Left ventricle myocardium inferior (tissue), 1 donor: ENCODE data around the gene CERS4. TPM values are rescaled to one million over a fixed set of nuclear protein-coding genes. Genes with fewer than 3 reads are reported as not detected.
A peak's percentile ranks its signal among the peaks of the same experiment; 100 is the strongest.
"Not testable (repeated sequence)": the region's sequence is repeated elsewhere in the genome, so short reads cannot be mapped to it uniquely, and the experiment has no call there.

Experiments used
- DNase-seq: peaks from one replicate; pipeline ENCODE4 v3.0.0-alpha.2; 2020
- H3K27ac ChIP-seq: fragments of 200-600 bp; replicated peaks from 2 replicates; pipeline ENCODE4 v1.8.0; 2021
- H3K27me3 ChIP-seq: fragments of 200-600 bp; 2 replicates; pipeline ENCODE4 v1.8.0; 2021; ENCODE audit warnings: low read depth
- H3K36me3 ChIP-seq: fragments of 200-600 bp; 2 replicates; pipeline ENCODE4 v1.8.0; 2021
- H3K4me1 ChIP-seq: fragments of 200-600 bp; 2 replicates; pipeline ENCODE4 v1.8.0; 2021
- H3K4me3 ChIP-seq: fragments of 200-600 bp; 2 replicates; pipeline ENCODE4 v1.8.0; 2021; ENCODE audit warnings: mild to moderate bottlenecking, moderate library complexity
- H3K9me3 ChIP-seq: fragments of 200-600 bp; replicated peaks from 2 replicates; pipeline ENCODE4 v1.8.0; 2021
- CTCF ChIP-seq: fragments of 200-600 bp; IDR thresholded peaks from 2 replicates; pipeline ENCODE4 v1.8.0; 2021; ENCODE audit warnings: antibody characterized with exemption, mild to moderate bottlenecking, borderline replicate concordance
- intact Hi-C: fragments of 100-400 bp; cut with micrococcal nuclease; formaldehyde crosslinking; loops from one replicate; pipeline ENCODE4 v1.11.0; 2022
- total RNA-seq: library from RNA; stranded (reverse); fragmentation: NEBNext Ultra II Directional; extraction: Animal tissue kit (Norgen Biotek cat#: 25700); gene quantifications from one replicate; pipeline ENCODE4 v1.2.1, GENCODE V29; 2021
- donor health status: DM: no; HTN: yes; CAD: no; lungs with severe emphysema.

CERS4 gene
- total RNA-seq, 1 donor from 2014 or later: 16.5 TPM

DNA sequence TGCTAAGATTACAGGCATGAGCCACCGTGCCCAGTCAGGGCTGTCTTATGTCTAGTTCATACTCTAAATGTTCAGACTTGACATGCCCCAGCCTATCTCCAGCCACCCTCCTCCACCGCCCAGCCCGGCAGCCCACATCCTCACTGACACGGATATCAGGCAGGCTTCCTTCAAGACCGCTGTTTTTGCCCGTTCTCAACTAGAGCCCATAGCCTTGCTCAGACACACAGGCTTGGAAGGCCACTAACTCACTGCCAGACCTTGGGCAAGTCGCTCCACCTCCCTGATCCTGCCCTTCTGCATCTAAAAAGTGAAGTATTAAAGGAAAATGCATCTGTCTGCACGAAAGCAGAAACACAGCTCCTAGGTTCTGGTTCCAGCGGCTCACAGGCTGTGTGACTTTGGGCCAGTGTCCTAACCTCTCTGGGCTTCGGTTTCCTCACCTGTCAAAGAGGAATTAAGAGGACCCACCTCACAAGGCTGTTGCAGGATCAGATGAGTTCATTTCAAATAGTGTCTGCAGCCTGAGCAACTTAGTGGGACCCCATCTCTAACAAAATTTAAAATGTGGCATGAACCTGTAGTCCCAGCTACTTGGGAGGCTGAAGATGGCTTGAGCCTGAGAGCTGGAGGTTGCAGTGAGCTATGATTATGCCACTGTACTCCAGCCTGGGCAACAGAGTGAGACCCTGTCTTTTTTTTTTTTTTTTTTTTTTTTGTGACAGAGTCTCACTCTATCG lies 14.5 kb upstream of the CERS4 start:
- Histone ChIP-seq H3K36me3 (no peaks in the 10 kb centered on the region), H3K4me1 (peaks cover 16% of the 10 kb centered on the region), H3K4me3 (peak overlapping the region; percentile 39), H3K9me3 (no peaks in the 10 kb centered on the region), H3K27ac (peak overlapping the region; percentile 73), H3K27me3 (no peaks in the 10 kb centered on the region)
- intact Hi-C loops: no loop called here
- no peak for TF ChIP-seq CTCF
- DNase-seq: no peak

DNA sequence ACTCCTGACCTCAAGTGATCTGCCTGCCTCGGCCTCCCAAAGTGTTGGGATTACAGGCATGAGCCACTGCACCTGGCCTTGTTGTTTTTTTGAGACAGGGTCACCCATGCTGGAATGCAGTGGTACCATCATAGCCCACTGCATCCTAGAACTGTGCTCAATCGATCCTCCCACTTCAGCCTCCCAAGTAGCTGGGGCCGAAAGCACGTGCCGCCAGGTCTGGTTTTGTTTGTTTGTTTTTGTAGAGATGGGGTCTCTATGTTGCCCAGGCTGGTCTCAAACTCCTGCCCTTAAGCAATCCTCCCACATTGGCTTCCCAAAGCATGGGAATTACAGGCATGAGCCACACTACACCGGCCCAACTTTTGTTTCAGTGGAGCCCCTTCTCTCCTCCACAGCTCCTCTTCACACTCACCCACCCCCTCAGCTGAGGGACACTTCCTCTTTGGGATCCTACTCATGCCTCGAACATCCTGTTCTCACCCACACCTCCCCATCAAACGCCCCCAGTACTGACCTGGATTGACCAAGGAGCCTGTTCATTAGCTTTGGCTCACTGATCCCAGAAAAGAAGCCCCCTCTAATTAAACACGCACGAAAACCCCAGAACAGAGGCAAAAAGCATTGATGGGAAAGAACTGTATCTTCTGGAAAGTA lies 12.8 kb upstream of the CERS4 start:
- Histone ChIP-seq H3K36me3 (no peaks in the 10 kb centered on the region), H3K4me1 (peaks cover 16% of the 10 kb centered on the region), H3K4me3 (no peak overlapping the region), H3K9me3 (no peaks in the 10 kb centered on the region), H3K27ac (no peak overlapping the region), H3K27me3 (peaks cover 3% of the 10 kb centered on the region)
- no peak for DNase-seq
- intact Hi-C loops: no loop called here
- TF ChIP-seq CTCF: no peak

DNA sequence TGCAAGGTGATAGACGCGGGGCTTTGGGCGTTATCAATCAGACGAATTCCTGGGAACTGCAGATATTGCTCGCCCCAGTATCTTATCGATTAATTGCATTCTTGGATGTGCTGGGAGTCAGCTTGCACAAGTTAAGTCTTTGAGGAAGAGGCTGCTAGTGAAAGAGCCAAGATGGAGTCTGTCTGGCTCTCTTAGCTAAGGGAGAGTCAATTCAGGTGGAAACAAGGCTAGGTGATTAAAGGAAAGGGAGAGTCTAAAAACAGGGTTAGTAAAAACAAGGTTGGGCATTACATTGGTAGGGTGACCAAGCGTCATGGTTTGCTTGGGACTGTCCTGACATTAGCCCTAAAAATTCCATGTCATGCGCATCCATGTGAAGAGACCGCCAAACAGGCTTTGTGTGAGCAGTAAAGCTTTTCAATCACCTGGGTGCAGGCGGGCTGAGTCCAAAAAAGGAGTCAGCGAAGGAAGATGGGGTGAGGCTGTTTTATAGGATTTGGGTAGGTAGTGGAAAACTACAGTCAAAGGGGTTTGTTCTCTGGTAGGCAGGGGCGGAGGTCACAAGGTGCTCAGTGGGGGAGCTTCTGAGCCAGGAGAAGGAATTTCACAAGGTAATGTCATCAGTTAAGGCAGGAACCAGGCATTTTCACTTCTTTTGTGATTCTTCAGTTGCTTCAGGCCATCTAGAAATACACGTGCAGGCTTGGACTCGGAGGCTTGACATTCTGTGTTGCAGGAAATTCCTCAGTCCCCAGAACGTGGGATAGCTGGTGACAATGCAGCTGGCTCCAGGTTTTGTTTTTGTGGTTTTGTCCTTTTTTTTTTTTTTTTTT lies 5.7 kb upstream of the CERS4 start:
- H3K9me3 ChIP-seq, H3K4me1 ChIP-seq, intact Hi-C loops, H3K36me3 ChIP-seq, DNase-seq, H3K27ac ChIP-seq, H3K4me3 ChIP-seq: not testable (repeated sequence)
- H3K27me3 ChIP-seq: peaks cover 11% of the 10 kb centered on the region

DNA sequence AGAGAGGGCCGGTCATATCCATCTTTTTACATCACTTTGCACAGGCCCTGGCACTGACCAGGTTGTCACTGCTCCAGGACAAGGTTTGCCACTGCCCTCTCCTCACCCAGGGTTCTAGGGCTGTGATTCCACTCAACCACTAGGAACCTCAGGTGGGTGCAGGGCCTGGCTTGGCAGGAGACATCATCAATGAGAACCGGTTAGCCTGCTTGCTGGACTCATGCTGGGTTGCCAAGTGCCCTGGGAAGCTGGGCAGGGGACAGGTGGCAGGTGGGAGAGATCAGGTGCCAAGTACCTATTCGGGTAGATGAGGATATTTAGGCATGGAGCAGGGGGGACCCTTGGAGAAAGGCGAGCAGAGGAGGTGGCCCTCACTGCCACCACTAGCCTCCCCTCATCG lies 4.2 kb upstream of the CERS4 start:
- TF ChIP-seq CTCF: no peak
- H3K27ac ChIP-seq: no peak overlapping the region
- no peak for DNase-seq
- H3K27me3 ChIP-seq: peaks cover 23% of the 10 kb centered on the region
- intact Hi-C loops: no loop called here
- no peak overlapping the region for H3K4me3 ChIP-seq
- no peaks in the 10 kb centered on the region for H3K36me3 ChIP-seq
- H3K4me1 ChIP-seq: peaks cover 13% of the 10 kb centered on the region
- no peaks in the 10 kb centered on the region for H3K9me3 ChIP-seq

DNA sequence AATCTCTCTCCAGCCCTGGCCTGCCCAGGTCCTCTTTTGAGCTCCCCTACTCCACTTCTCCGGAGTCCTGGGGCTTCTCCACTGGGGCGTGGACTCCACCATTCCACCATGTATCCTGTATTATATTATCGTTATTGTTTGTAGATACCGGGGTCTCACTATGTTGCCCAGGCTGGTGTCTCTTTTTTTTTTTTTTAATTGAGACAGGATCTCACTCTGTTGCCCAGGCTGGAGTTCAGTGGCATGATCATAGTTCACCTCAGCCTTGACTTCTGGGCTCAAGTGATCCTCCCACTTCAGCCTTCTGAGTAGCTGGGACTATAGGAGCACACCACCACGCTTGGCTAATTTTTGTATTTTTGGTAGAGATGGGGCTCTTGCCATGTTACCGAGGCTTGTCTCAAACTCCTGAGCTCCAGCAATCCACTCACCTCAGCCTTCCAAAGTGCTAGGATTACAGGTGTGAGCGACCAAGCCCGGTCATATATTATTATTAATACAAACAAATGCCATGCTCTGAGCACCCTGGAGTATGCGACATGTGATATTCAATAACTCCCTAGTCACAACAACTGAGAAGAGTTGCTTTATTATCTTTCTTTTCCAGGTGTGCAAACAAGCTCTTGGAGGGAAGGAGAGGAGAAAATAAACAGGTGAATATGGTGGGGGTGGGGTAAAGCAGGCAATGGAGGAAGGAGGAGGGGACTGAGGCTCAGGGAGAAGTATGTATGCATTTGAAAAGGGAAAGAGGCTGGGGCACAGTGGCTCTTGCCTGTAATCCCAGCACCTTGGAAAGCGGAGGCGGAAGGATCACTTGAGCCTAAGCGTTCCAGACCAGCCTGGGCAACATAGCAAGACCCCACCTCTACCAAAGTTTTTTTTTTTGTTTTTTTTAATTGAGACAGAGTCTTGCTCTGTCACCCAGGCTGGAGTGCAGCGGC lies 2.8 kb upstream of the CERS4 start:
- Histone ChIP-seq H3K4me1 (peaks cover 26% of the 10 kb centered on the region), H3K9me3 (no peaks in the 10 kb centered on the region), H3K27me3 (peaks cover 20% of the 10 kb centered on the region), H3K4me3 (no peak overlapping the region), H3K27ac (no peak overlapping the region), H3K36me3 (no peaks in the 10 kb centered on the region)
- intact Hi-C loops: no loop called here
- no peak for DNase-seq
- TF ChIP-seq CTCF: no peak

DNA sequence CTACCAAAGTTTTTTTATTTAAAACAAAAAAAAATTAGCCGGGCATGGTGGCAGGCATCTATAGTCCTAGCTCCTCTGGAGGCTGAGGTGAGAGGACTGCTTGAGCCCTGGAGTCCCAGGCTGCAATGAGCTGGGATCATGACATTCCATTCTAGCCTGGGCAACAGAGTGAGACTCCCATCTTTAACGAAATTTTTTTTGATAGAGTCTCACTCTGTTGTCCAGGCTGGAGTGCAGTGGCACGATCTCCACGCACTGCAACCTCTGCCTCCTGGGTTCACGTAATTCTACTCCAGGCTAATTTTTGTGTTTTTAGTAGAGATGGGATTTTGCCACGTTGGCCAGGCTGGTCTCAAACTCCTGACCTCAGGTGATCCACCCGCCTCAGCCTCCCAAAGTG lies 1.8 kb upstream of the CERS4 start:
- H3K27me3 ChIP-seq: peaks cover 20% of the 10 kb centered on the region
- H3K9me3 ChIP-seq, intact Hi-C loops, DNase-seq, H3K27ac ChIP-seq, H3K4me3 ChIP-seq, H3K36me3 ChIP-seq: not testable (repeated sequence)
- H3K4me1 ChIP-seq: peaks cover 26% of the 10 kb centered on the region
